HL-60/S4 (cell line): ENCODE measurements around the gene LILRA2.
"Not testable (repeated sequence)": the region's sequence is repeated elsewhere in the genome, so short reads cannot be mapped to it uniquely, and the experiment has no call there.

Experiments
- in situ Hi-C: fragments of 300-500 bp; cut with MboI; formaldehyde crosslinking; loops from 2 replicates; pipeline ENCODE4 v1.14.3; 2022; ENCODE audit warnings: low sequenced_read_pairs

The LILRA2 gene

GRCh38 chr19:54608205-54608604 is 34.6 kb downstream of the LILRA2 start:
- in situ Hi-C loops = no loop called here

GRCh38 chr19:54608792-54609191 is 35.2 kb downstream of the LILRA2 start:
- in situ Hi-C loops = no loop called here

- in situ Hi-C loops = no loop called here
These were observed 35.8 kb downstream of the LILRA2 start for GRCh38 chr19:54609356-54609791.

GRCh38 chr19:54612428-54612827 is 38.8 kb downstream of the LILRA2 start:
- in situ Hi-C loops = no loop called here

GRCh38 chr19:54614726-54615125 is 41.1 kb downstream of the LILRA2 start:
- in situ Hi-C loops = no loop called here

GRCh38 chr19:54616057-54616456 is 42.5 kb downstream of the LILRA2 start:
- in situ Hi-C loops = no loop called here

- in situ Hi-C loops = no loop called here
These were observed 43.4 kb downstream of the LILRA2 start for GRCh38 chr19:54616821-54617560.

- in situ Hi-C loops = no loop called here
These were observed 46.9 kb downstream of the LILRA2 start for GRCh38 chr19:54620464-54620863.

GRCh38 chr19:54622431-54622830 is 48.8 kb downstream of the LILRA2 start:
- in situ Hi-C loops = no loop called here

GRCh38 chr19:54624234-54624633 is 50.6 kb downstream of the LILRA2 start:
- in situ Hi-C loops = not testable (repeated sequence)

- in situ Hi-C loops = not testable (repeated sequence)
These were observed 51.5 kb downstream of the LILRA2 start for GRCh38 chr19:54624934-54625730.

- in situ Hi-C loops = no loop called here
These were observed 53.2 kb downstream of the LILRA2 start for GRCh38 chr19:54626757-54627156.

GRCh38 chr19:54627912-54628311 is 54.3 kb downstream of the LILRA2 start:
- in situ Hi-C loops = not testable (repeated sequence)

- in situ Hi-C loops = not testable (repeated sequence)
These were observed 56.7 kb downstream of the LILRA2 start, which contains the start of gene LILRB1 for GRCh38 chr19:54630262-54630661. TSS of gene LILRB1 (plus strand) at chr19:54630484. CDS start at chr19:54631074, 590 bp downstream.

GRCh38 chr19:54630782-54631181 is 57.2 kb downstream of the LILRA2 start:
- in situ Hi-C loops = no loop called here

GRCh38 chr19:54631489-54632337 is 58.1 kb downstream of the LILRA2 start:
- in situ Hi-C loops = not testable (repeated sequence)

GRCh38 chr19:54632517-54632916 is 58.9 kb downstream of the LILRA2 start:
- in situ Hi-C loops = not testable (repeated sequence)

GRCh38 chr19:54633401-54633800 is 59.8 kb downstream of the LILRA2 start:
- in situ Hi-C loops = no loop called here

- in situ Hi-C loops = not testable (repeated sequence)
These were observed 62.5 kb downstream of the LILRA2 start for GRCh38 chr19:54636081-54636480.

GRCh38 chr19:54638683-54639082 is 65.1 kb downstream of the LILRA2 start:
- in situ Hi-C loops = no loop called here
